Ascending aorta (tissue), 2 donors: ENCODE results near the gene TSFM. TPM values are rescaled to one million over a fixed set of nuclear protein-coding genes. Genes with fewer than 3 reads are reported as not detected.
A peak's percentile ranks its signal among the peaks of the same experiment; 100 is the strongest.

Source experiments
- DNase-seq, 2 donors: peaks; one replicate each; pipeline ENCODE4 v3.0.0-alpha.2; 2019; ENCODE audit warnings: low spot score in 2 of 2
- H3K27ac ChIP-seq, 2 donors: fragments of 200-600 bp; sonication (generic); one replicate each; pipeline ENCODE4 v1.5.1; 2016 to 2017; ENCODE audit warnings: mild to moderate bottlenecking in 1 of 2
- H3K27me3 ChIP-seq: fragments of 200-600 bp; sonication (generic); one replicate; pipeline ENCODE4 v1.5.1; 2017
- H3K36me3 ChIP-seq, 2 donors: fragments of 200-600 bp; sonication (generic); one replicate each; pipeline ENCODE4 v1.5.1; 2016
- H3K4me1 ChIP-seq, 2 donors: fragments of 200-600 bp; sonication (generic); one replicate each; pipeline ENCODE4 v1.5.1; 2016 to 2017; ENCODE audit warnings: mild to moderate bottlenecking in 1 of 2
- H3K4me3 ChIP-seq, 2 donors: fragments of 200-600 bp; sonication (generic); one replicate each; pipeline ENCODE4 v1.5.1; 2016 to 2017; ENCODE audit warnings: mild to moderate bottlenecking in 1 of 2
- H3K9me3 ChIP-seq, 2 donors: fragments of 200-600 bp; sonication (generic); one replicate each; pipeline ENCODE4 v1.5.1; 2016
- intact Hi-C: fragments of 100-400 bp; cut with DNase I; formaldehyde crosslinking; loops from one replicate; pipeline ENCODE4 v1.15.1; 2023
- total RNA-seq: library from RNA; depleted of rRNA; stranded (reverse); fragments of >200 nt; gene quantifications from one replicate; pipeline ENCODE4 v1.1.0, GENCODE V29; 2016
- TF ChIP-seq, protein P1 (sequence below), 3 experiments: fragments of 200-600 bp in 2 of 3; fragments of 450-650 bp in 1 of 3; sonication (generic) in 2 of 3; IDR thresholded peaks; one replicate each; pipeline ENCODE4 v1.5.1; 2016 to 2019; ENCODE audit warnings: antibody characterized with exemption in 3 of 3, mild to moderate bottlenecking in 1 of 3, moderate library complexity in 1 of 3

Gene TSFM
- total RNA-seq, 1 donor from 2014 or later: 46.8 TPM

DNA sequence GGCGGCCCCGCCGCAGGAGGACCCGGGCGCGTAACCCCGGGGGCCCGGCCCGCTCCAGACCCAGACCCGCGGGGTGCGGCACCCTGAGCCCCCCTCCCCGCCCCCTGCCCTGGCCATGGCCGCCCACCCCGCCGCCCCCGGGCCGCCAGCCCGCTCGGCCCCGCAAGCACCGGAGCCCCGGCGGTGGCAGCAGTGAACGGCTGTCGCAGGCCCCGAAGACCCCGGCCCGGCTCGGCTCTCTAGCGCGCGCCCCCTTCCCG is 27.5 kb upstream of the TSFM start:
- H3K4me3 ChIP-seq: peak overlapping the region; percentile 89 to 93
- H3K27ac ChIP-seq: peak overlapping the region in 1 of 2 donors; percentile 22
- H3K36me3 ChIP-seq: peaks cover 7 to 19% of the 10 kb centered on the region in 2 donors
- H3K4me1 ChIP-seq: peaks cover 2 to 17% of the 10 kb centered on the region in 2 donors
- TF ChIP-seq, protein P1, sequence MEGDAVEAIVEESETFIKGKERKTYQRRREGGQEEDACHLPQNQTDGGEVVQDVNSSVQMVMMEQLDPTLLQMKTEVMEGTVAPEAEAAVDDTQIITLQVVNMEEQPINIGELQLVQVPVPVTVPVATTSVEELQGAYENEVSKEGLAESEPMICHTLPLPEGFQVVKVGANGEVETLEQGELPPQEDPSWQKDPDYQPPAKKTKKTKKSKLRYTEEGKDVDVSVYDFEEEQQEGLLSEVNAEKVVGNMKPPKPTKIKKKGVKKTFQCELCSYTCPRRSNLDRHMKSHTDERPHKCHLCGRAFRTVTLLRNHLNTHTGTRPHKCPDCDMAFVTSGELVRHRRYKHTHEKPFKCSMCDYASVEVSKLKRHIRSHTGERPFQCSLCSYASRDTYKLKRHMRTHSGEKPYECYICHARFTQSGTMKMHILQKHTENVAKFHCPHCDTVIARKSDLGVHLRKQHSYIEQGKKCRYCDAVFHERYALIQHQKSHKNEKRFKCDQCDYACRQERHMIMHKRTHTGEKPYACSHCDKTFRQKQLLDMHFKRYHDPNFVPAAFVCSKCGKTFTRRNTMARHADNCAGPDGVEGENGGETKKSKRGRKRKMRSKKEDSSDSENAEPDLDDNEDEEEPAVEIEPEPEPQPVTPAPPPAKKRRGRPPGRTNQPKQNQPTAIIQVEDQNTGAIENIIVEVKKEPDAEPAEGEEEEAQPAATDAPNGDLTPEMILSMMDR (IDR thresholded peaks at IDR 0.05): no peak
- no peak for DNase-seq
- no peaks in the 10 kb centered on the region for H3K27me3 ChIP-seq
- intact Hi-C loops: no loop called here
- no peaks in the 10 kb centered on the region for H3K9me3 ChIP-seq

DNA sequence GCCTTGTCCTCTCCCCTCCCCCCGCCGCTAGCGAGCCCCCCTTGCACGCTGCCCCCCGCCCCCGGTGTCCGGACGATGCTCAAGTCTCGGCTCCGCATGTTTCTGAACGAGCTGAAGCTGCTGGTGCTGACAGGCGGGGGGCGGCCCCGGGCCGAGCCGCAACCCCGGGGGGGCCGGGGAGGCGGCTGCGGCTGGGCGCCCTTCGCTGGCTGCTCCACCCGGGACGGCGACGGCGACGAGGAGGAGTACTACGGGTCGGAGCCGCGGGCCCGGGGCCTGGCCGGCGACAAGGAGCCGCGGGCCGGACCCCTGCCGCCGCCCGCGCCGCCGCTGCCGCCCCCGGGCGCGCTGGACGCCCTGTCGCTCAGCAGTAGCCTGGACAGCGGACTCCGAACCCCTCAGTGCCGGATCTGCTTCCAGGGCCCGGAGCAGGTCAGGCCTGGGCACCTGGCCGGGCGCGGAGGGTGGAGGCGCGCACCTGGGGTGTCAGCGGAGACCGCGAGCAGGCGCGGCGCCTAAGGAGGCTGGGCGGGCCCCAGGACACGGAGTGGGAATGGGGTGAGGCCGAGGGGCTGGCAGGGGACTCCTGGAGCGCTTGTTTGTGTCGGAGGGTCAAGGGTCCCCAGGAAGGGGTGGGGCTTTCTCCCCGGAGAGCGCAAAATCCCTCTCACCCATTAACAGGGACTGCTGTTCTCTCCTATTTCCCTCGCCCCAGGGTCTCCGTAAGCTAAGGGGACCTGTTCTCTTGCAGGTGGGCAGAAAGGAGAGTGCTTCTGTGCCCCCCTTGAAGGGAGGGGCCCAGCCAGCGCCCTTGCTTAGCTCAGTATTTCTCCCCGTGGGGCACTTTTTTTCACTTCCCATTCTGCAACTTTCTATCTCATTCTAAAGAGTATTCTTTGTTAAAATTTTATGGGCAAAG is 26.9 kb upstream of the TSFM start:
- Histone ChIP-seq H3K27ac (peak overlapping the region in 1 of 2 donors; percentile 22), H3K4me1 (peaks cover 2 to 17% of the 10 kb centered on the region in 2 donors), H3K4me3 (peak overlapping the region; percentile 89 to 93), H3K9me3 (no peaks in the 10 kb centered on the region), H3K27me3 (no peaks in the 10 kb centered on the region), H3K36me3 (peaks cover 7 to 14% of the 10 kb centered on the region in 2 donors)
- intact Hi-C loops: no loop called here
- TF ChIP-seq, protein P1 (IDR thresholded peaks at IDR 0.05): no peak
- no peak for DNase-seq

DNA sequence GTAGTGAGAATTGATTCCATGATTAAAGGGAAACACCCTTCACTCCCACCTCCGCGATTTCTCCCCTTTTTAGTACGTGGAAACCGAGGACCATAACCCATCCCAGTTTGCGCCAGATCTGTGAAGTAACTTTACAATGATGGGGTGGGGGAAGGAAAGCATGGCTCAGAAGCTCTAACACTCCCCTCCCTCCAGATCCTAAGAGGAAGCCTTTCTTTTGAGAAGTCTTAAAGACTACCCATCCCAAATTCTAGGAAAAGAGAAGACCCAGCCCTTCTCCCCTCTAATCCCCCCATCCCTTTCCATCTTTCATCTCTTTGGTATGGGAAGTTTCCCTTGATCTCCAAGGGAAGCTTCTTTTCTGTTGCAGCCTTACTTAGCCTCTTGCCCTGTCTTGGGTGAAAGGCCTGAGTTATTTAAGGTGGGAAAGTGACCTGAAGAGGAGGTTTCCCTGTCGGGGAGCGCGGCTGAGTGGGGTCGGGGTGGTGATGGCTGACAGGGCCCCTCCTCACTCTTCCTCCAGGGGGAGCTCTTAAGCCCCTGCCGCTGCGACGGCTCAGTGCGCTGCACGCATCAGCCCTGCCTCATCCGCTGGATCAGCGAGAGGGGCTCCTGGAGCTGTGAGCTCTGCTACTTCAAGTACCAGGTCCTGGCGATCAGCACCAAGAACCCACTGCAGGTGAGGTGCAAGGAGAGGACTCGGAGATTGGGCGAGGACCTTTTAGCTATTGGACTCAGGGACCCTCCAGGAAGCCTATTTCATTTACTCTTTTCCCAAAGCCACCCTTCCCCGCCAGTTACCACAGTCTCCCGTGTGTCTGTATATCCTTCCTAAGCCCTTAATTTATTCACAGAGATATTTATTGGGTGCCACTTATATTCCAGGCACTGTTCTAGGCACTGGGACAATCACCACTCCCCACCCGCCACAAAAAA is 25.9 kb upstream of the TSFM start:
- no peak for DNase-seq

DNA sequence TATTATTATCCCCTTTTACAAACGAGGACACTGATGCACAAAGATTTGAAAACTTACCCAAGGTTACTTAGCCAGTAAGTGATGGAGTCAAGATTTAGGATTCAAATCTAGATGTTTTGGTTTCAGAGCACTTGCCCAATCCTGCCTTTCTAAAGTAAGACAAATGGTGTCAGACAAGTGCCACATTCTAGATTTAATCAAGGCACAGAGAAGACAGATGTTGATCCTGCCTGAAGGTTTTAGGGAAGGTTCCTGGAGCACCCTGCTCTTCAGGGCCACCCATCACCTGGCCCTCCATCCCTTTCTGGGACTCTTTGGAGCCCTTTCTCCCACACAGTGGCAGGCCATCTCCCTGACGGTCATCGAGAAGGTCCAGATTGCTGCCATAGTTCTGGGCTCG is 24.8 kb upstream of the TSFM start:
- no peaks in the 10 kb centered on the region for H3K27me3 ChIP-seq
- H3K36me3 ChIP-seq: peaks cover 7 to 14% of the 10 kb centered on the region in 2 donors
- TF ChIP-seq, protein P1 (IDR thresholded peaks at IDR 0.05): no peak
- DNase-seq: no peak
- intact Hi-C loops: no loop called here
- no peaks in the 10 kb centered on the region for H3K9me3 ChIP-seq
- peaks cover 2 to 14% of the 10 kb centered on the region in 2 donors for H3K4me1 ChIP-seq
- H3K4me3 ChIP-seq: no peak overlapping the region
- H3K27ac ChIP-seq: no peak overlapping the region

More for the DNA sequence above, 25.9 kb upstream of the TSFM start:
- intact Hi-C loops: no loop called here
- Histone ChIP-seq H3K27ac (no peak overlapping the region), H3K36me3 (peaks cover 7 to 14% of the 10 kb centered on the region in 2 donors), H3K27me3 (no peaks in the 10 kb centered on the region), H3K9me3 (no peaks in the 10 kb centered on the region), H3K4me3 (peak overlapping the region in 1 of 2 donors; percentile 93), H3K4me1 (peaks cover 2 to 17% of the 10 kb centered on the region in 2 donors)
- TF ChIP-seq, protein P1 (IDR thresholded peaks at IDR 0.05): peak in 2 of 3 experiments; percentile 17 to 41

DNA sequence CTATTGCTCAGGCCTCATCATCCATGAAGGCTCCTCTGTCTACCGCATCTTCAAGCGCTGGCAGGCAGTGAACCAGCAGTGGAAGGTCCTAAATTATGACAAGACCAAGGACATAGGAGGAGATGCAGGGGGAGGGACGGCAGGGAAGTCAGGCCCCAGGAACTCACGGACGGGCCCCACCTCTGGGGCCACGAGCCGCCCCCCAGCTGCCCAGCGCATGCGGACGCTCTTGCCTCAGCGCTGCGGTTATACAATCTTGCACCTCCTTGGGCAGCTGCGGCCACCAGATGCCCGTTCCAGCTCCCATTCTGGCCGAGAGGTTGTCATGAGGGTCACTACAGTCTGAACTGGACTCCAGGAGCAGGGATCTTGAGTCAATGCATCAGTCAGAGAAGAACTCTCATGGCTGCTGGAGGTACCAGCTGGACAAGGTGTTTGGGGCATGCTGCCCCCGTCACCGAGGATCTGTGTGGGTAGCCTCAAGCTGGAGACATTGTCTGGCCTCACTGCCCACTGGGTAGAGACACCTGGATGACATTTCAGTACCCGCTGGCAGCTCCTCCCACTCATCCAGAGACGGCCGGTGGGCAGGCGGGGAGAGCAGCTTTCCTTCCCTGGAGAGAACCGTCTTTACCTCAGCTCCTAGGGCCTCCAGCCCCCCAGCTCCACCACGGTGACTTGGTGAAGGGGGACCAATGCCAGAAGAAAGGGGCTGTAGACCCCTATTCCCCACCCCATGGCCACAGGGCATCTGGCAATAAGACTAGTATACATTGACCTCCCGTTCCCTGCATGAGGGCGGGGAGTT is 23.8 kb upstream of the TSFM start:
- TF ChIP-seq, protein P1 (IDR thresholded peaks at IDR 0.05): no peak
- Histone ChIP-seq H3K9me3 (no peaks in the 10 kb centered on the region), H3K27ac (no peak overlapping the region), H3K27me3 (no peaks in the 10 kb centered on the region), H3K4me3 (no peak overlapping the region), H3K36me3 (peaks cover 7 to 14% of the 10 kb centered on the region in 2 donors), H3K4me1 (peaks cover 2 to 12% of the 10 kb centered on the region in 2 donors)
- no peak for DNase-seq
- intact Hi-C loops: no loop called here
